Myocyte (in vitro differentiated cells): Measurements from ENCODE around the gene HDAC4. TPM values are rescaled to one million over a fixed set of nuclear protein-coding genes. Genes with fewer than 3 reads are reported as not detected.

ENCODE experiments used
- DNase-seq: peaks from one replicate; pipeline ENCODE4 v3.0.0-alpha.2; 2012; ENCODE audit warnings: low read depth
- total RNA-seq: library from RNA; depleted of rRNA; stranded (reverse); fragments of >200 nt; gene quantifications from 2 replicates; pipeline ENCODE4 v1.2.3, GENCODE V29; 2014

HDAC4 gene
- total RNA-seq, 1 donor from 2014 or later: 38.5 TPM

GRCh38 chr2:239226677-239227581 lies 173.9 kb downstream of the HDAC4 start:
- DNase-seq: peak; percentile 68

GRCh38 chr2:239225871-239226561 lies 174.8 kb downstream of the HDAC4 start:
- peak; percentile 79 for DNase-seq

- no peak for DNase-seq
Measured at GRCh38 chr2:239225371-239225851, 175.4 kb downstream of the HDAC4 start.

GRCh38 chr2:239224955-239225354 lies 175.9 kb downstream of the HDAC4 start:
- no peak for DNase-seq

- no peak for DNase-seq
Measured at GRCh38 chr2:239224199-239224570, 176.6 kb downstream of the HDAC4 start.

- peak; percentile 45 for DNase-seq
Measured at GRCh38 chr2:239223310-239224198, 177.3 kb downstream of the HDAC4 start.

GRCh38 chr2:239222706-239223309 lies 178.0 kb downstream of the HDAC4 start:
- DNase-seq: peak; percentile 84

- DNase-seq: peak; percentile 18
Measured at GRCh38 chr2:239222312-239222660, 178.5 kb downstream of the HDAC4 start.

GRCh38 chr2:239220981-239221396 lies 179.8 kb downstream of the HDAC4 start:
- no peak for DNase-seq

- no peak for DNase-seq
Measured at GRCh38 chr2:239220341-239220740, 180.5 kb downstream of the HDAC4 start.

- no peak for DNase-seq
Measured at GRCh38 chr2:239216614-239217273, 184.1 kb downstream of the HDAC4 start.

- DNase-seq: no peak
Measured at GRCh38 chr2:239215988-239216613, 184.7 kb downstream of the HDAC4 start.

- DNase-seq: no peak
Measured at GRCh38 chr2:239215136-239215925, 185.5 kb downstream of the HDAC4 start.

- no peak for DNase-seq
Measured at GRCh38 chr2:239214725-239215124, 186.1 kb downstream of the HDAC4 start.

- DNase-seq: no peak
Measured at GRCh38 chr2:239213643-239214101, 187.1 kb downstream of the HDAC4 start.

- DNase-seq: peak; percentile 57
Measured at GRCh38 chr2:239212929-239213642, 187.7 kb downstream of the HDAC4 start.

- no peak for DNase-seq
Measured at GRCh38 chr2:239212121-239212928, 188.5 kb downstream of the HDAC4 start.
